ENCODE results near the gene MX1. TPM values are rescaled to one million over a fixed set of nuclear protein-coding genes. Genes with fewer than 3 reads are reported as not detected.
A peak's percentile ranks its signal among the peaks of the same experiment; 100 is the strongest.

Gene MX1
- total RNA-seq, 2 donors from 2014 or later: 18.0 to 365 TPM

GRCh38 chr21:41483973-41484372 lies 57.9 kb downstream of the MX1 start:
- ATAC-seq (no peak), DNase-seq (ENCODE audit: low spot score in 2 of 2) (no peak)
- Mint-ChIP-seq H3K27ac (no peak overlapping the region), H3K9me3 (no peaks in the 10 kb centered on the region), H3K36me3 (no peaks in the 10 kb centered on the region)

DNA sequence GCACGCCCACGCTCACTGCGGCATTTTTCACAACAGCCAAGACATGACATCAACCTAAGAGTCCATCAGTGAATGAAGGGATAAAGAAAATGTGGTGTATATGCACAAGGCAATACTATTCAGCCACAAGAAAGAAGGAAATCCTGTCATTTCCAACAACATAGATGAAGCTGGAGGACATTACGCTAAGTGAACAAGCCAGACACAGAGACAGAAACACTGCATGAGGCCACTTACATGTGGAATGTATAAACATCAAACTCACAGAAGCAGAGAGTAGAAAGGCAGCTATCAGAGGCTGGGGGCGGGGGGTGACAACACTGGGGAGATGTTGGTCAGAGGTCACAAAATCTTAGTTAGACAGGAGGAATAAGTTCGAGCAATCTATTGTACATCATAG lies 61.0 kb downstream of the MX1 start:
- no peak for ATAC-seq
- H3K9me3 Mint-ChIP-seq: no peaks in the 10 kb centered on the region
- no peak for DNase-seq (ENCODE audit: low spot score in 2 of 2)

DNA sequence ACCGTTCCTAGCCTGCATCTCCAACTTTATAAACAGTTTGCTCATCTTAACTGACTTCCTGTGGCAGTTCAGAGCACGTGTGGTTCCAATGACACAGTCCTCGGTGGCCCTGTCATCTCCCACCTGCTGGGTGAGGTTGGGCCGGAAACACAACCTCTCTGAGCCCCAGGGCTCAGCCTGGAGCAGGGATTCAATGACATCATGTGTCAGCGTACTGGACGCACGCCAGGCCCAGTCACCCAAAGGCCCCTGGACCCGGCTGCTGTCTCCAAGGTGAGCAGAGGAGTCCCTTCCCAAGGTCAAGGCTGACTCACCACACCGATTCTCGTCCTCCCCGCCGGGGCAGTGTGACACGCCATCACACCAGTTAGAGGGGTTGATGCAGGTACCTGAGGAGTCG lies 62.0 kb downstream of the MX1 start:
- H3K27ac Mint-ChIP-seq: no peak overlapping the region
- no peak for ATAC-seq

More for the DNA sequence above, 61.0 kb downstream of the MX1 start:
- no peak overlapping the region for H3K27ac Mint-ChIP-seq
- no peaks in the 10 kb centered on the region for H3K36me3 Mint-ChIP-seq

GRCh38 chr21:41489329-41489728 lies 63.3 kb downstream of the MX1 start:
- Mint-ChIP-seq H3K36me3 (no peaks in the 10 kb centered on the region), H3K27ac (no peak overlapping the region), H3K9me3 (no peaks in the 10 kb centered on the region)
- no peak for ATAC-seq
- DNase-seq (ENCODE audit: low spot score in 2 of 2): no peak

More for the DNA sequence above, 62.0 kb downstream of the MX1 start:
- no peaks in the 10 kb centered on the region for H3K36me3 Mint-ChIP-seq
- no peak for DNase-seq (ENCODE audit: low spot score in 2 of 2)
- no peaks in the 10 kb centered on the region for H3K9me3 Mint-ChIP-seq

DNA sequence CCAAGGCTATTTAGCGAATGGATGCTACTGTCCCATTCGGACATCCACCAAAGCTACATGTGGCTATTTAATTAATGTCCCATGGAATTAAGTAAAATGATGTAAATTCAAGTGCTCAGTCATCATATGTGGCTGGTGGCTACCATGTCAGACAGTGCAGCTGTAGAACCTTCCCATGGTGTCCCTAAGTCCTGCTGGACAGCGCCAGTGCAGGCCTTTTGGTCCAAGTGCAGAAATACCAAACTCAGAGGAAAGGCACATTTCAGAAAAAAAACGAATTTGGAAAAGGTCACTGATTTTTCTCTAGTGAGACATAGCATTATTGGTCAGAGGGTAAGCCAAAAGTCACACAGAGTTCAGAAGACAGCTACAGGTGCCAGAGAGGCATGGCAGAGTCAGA lies 64.3 kb downstream of the MX1 start:
- Mint-ChIP-seq H3K36me3 (no peaks in the 10 kb centered on the region), H3K9me3 (no peaks in the 10 kb centered on the region), H3K27ac (no peak overlapping the region)
- ATAC-seq (no peak), DNase-seq (ENCODE audit: low spot score in 2 of 2) (no peak)

- Mint-ChIP-seq H3K27ac (no peak overlapping the region), H3K9me3 (no peaks in the 10 kb centered on the region), H3K36me3 (no peaks in the 10 kb centered on the region)
These were observed 65.4 kb downstream of the MX1 start for GRCh38 chr21:41491412-41491811.

DNA sequence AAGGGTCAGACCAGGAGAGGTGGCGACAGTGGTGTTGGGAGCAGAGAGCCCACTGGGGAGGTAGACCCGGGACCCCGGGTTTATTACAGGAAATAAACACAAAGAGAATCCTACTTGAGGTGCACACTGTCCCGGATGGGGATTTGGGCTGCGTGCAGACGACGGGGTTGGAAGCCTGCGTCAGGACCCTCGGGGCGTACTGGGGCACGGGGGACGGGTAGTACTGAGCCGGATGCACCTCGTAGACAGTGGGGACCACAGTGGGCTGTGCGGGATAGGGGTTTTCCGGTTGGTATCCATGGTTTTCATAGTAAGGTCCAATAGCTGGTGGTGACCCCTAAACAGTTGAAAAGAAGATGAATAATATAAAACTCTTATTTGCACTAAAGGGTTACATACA lies 68.2 kb downstream of the MX1 start:
- Mint-ChIP-seq H3K27ac (peak overlapping the region in 1 of 2 donors; percentile 3), H3K9me3 (no peaks in the 10 kb centered on the region), H3K36me3 (no peaks in the 10 kb centered on the region)
- DNase-seq (ENCODE audit: low spot score in 2 of 2): no peak
- no peak for ATAC-seq

More at GRCh38 chr21:41491412-41491811, 65.4 kb downstream of the MX1 start:
- no peak for ATAC-seq
- no peak for DNase-seq (ENCODE audit: low spot score in 2 of 2)

DNA sequence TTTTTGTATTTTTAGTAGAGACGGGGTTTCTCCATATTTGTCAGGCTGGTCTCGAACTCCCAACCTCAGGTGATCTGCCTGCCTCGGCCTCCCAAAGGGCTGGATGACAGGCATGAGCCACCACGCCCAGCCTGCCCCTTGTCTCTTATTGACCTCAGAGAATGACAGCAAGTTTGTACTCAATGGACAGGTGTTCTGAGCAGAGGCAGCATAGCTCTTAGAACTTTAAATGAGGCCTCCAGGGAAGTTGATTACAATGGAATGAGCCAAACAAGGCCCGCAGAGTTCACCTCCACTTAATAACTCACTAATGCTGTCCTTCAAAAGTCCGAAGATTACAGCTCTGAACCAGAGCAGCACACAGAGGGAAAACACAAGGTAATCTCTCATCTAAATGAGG lies 71.0 kb downstream of the MX1 start:
- DNase-seq (ENCODE audit: low spot score in 2 of 2): no peak
- Mint-ChIP-seq H3K27ac (no peak overlapping the region), H3K36me3 (no peaks in the 10 kb centered on the region), H3K9me3 (no peaks in the 10 kb centered on the region)
- no peak for ATAC-seq

DNA sequence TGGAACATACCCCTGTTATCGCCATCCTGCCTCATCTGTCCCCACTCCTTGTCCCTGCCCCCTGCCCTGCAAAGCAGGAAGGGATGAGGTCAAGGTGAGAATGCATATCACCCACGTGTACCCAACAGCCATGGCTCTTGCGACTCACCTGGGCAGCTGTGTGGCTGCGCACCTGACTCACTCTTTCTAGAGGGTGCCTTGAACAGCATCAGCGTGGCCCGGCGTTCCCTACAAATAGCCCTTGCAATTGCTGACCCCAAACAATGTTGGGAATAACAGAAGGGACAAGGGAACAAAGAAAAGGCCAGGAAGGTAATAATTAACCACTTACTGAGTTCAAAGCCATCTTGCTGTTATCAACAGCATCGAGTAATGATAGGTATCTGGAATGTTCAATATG lies 71.7 kb downstream of the MX1 start:
- Mint-ChIP-seq H3K9me3 (no peaks in the 10 kb centered on the region), H3K27ac (no peak overlapping the region), H3K36me3 (no peaks in the 10 kb centered on the region)
- ATAC-seq (no peak), DNase-seq (ENCODE audit: low spot score in 2 of 2) (no peak)

- no peak for DNase-seq (ENCODE audit: low spot score in 2 of 2)
- H3K9me3 Mint-ChIP-seq: no peaks in the 10 kb centered on the region
- no peak for ATAC-seq
- no peak overlapping the region for H3K27ac Mint-ChIP-seq
- no peaks in the 10 kb centered on the region for H3K36me3 Mint-ChIP-seq
These were observed 73.9 kb downstream of the MX1 start for GRCh38 chr21:41499920-41500319.

DNA sequence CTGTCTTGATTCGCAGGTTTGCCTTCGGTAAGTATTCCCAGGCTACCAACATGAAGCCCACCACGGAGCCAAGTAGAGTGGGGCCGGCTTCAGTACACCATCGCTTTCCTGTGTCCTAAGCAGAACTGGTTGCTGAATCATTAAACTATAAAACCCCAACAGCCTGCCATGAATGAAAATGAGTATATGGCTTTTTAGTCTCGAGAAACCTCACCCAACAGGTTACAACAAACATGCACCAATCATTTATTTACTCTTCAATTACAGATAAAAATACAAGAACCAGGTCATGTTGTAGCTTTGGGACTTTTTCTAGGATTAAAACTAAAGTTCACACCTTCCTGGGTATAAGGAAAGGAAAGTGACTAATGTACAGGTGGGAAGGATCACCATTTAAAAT lies 74.3 kb downstream of the MX1 start:
- DNase-seq (ENCODE audit: low spot score in 2 of 2): no peak
- Mint-ChIP-seq H3K9me3 (no peaks in the 10 kb centered on the region), H3K36me3 (no peaks in the 10 kb centered on the region), H3K27ac (no peak overlapping the region)
- no peak for ATAC-seq

GRCh38 chr21:41500931-41501381 lies 74.9 kb downstream of the MX1 start:
- Mint-ChIP-seq H3K36me3 (no peaks in the 10 kb centered on the region), H3K27ac (no peak overlapping the region), H3K9me3 (no peaks in the 10 kb centered on the region)
- DNase-seq (ENCODE audit: low spot score in 2 of 2) (no peak), ATAC-seq (no peak)

GRCh38 chr21:41501919-41502318 lies 75.9 kb downstream of the MX1 start:
- H3K27ac Mint-ChIP-seq: no peak overlapping the region
- H3K36me3 Mint-ChIP-seq: no peaks in the 10 kb centered on the region
- H3K9me3 Mint-ChIP-seq: no peaks in the 10 kb centered on the region
- ATAC-seq (no peak), DNase-seq (ENCODE audit: low spot score in 2 of 2) (no peak)

DNA sequence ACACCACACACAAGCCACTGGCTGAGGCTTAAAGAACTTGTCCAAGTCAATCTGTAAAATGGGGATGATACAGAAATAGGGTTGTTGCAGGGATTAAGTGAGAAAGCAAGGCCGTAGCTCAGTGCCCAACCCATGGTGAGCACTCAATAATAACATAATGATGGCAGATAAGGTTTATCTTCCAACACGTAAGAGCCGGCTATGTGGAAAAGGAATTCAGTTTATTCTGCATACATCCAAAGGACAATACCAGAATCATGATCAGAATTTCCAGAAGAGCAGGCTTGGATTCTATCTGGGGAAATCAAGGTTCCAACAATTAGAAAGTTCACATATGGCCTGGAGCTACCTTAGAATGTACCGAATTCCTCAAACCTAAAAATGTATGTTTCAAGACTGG lies 77.3 kb downstream of the MX1 start:
- no peak for ATAC-seq
- no peaks in the 10 kb centered on the region for H3K36me3 Mint-ChIP-seq
- H3K9me3 Mint-ChIP-seq: no peaks in the 10 kb centered on the region
- no peak for DNase-seq (ENCODE audit: low spot score in 2 of 2)
- no peak overlapping the region for H3K27ac Mint-ChIP-seq

DNA sequence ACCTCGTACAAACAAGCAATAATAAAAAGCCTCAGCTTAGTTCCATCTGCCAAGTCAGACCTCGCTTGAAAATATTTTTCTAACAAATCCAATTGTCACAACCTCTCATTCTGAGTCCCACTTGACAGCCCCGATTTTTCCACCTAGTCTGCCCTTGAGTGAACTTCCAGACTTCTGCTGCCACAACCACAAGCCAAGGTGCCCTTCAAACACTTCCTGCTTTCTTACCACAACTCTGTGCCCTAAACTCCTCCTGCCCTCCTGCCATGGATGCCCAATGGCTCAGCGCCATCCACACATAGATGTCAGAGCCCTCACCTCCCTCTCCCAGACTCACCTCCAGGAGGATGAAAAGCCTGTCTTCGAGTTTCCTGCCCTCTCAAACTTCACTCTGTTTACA lies 78.0 kb downstream of the MX1 start:
- H3K9me3 Mint-ChIP-seq: no peaks in the 10 kb centered on the region
- no peaks in the 10 kb centered on the region for H3K36me3 Mint-ChIP-seq
- no peak overlapping the region for H3K27ac Mint-ChIP-seq
- ATAC-seq (no peak), DNase-seq (ENCODE audit: low spot score in 2 of 2) (no peak)

DNA sequence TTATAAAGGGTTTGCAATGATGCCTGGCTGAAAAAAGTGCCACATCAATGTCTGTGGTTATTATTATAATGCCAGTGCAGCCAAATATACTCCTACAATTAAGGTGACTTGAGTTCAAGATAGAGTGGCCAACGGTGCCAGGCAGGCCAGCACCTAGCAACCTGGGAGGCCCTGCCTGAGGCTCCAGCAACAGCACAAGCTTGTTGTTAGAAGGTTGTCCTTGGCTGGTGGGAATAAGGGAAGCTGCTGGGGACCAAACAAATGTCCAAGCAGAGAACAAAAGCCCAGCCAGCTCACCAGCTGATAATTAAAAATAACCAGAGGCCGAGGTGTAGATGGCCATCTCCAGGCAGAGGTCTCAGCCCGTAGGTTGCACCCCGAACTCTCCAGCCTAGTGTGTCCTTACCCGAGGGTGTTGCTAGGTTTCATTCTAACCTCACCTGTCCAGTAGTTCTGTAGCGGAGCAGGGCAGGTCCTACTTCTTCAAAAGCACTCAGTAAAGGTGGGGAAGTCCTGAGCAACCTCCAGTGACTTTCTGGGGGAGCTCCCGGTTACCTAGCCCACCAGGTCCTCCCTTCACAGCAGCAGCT lies 80.1 kb downstream of the MX1 start:
- Mint-ChIP-seq H3K27ac (no peak overlapping the region), H3K36me3 (no peaks in the 10 kb centered on the region), H3K9me3 (no peaks in the 10 kb centered on the region)
- no peak for ATAC-seq
- DNase-seq (ENCODE audit: low spot score in 2 of 2): no peak

GRCh38 chr21:41506611-41507520 lies 80.8 kb downstream of the MX1 start:
- DNase-seq (ENCODE audit: low spot score in 2 of 2) (no peak), ATAC-seq (no peak)
- no peaks in the 10 kb centered on the region for H3K36me3 Mint-ChIP-seq
- no peaks in the 10 kb centered on the region for H3K9me3 Mint-ChIP-seq
- H3K27ac Mint-ChIP-seq: no peak overlapping the region

All from activated naive CD4-positive, alpha-beta T cell treated with anti-CD3 and anti-CD28 coated beads, Interleukin-2, amount 50 U/mL, for 72 hours (primary cell).